NCI-H446 (cell line): ENCODE results near the gene SLC46A1.

Experiments
- DNase-seq, 2 experiments: peaks; one replicate each; lab custom pipeline; 2025; lab: John Stamatoyannopoulos, UW

Gene SLC46A1

GRCh38 chr17:28404007-28404406 is 2.0 kb downstream of the SLC46A1 start:
- DNase-seq: no peak

- DNase-seq: no peak
Measured at GRCh38 chr17:28402844-28403243, 3.2 kb downstream of the SLC46A1 start.

GRCh38 chr17:28402224-28402630 is 3.8 kb downstream of the SLC46A1 start:
- DNase-seq: no peak

GRCh38 chr17:28399808-28400207 is 6.2 kb downstream of the SLC46A1 start:
- DNase-seq: no peak

GRCh38 chr17:28398280-28398981 is 7.6 kb downstream of the SLC46A1 start:
- DNase-seq: peak in 1 of 2 experiments; percentile 34

GRCh38 chr17:28397687-28398279 is 8.2 kb downstream of the SLC46A1 start:
- no peak for DNase-seq

GRCh38 chr17:28397275-28397674 is 8.7 kb downstream of the SLC46A1 start:
- DNase-seq: no peak

GRCh38 chr17:28396635-28397239 is 9.3 kb downstream of the SLC46A1 start:
- no peak for DNase-seq

GRCh38 chr17:28395968-28396367 is 10.0 kb downstream of the SLC46A1 start:
- DNase-seq: no peak

GRCh38 chr17:28395426-28395825 is 10.6 kb downstream of the SLC46A1 start:
- DNase-seq: no peak

GRCh38 chr17:28394337-28395116 is 11.5 kb downstream of the SLC46A1 start:
- DNase-seq: no peak

- DNase-seq: peak in 1 of 2 experiments; percentile 50
Measured at GRCh38 chr17:28392491-28392890, 13.5 kb downstream of the SLC46A1 start.

- no peak for DNase-seq
Measured at GRCh38 chr17:28391401-28391800, 14.6 kb downstream of the SLC46A1 start.

GRCh38 chr17:28390984-28391383 is 15.0 kb downstream of the SLC46A1 start:
- no peak for DNase-seq

GRCh38 chr17:28390563-28390962 is 15.4 kb downstream of the SLC46A1 start:
- no peak for DNase-seq

- DNase-seq: no peak
Measured at GRCh38 chr17:28390141-28390540, 15.9 kb downstream of the SLC46A1 start.

GRCh38 chr17:28388106-28388505 is 17.9 kb downstream of the SLC46A1 start:
- no peak for DNase-seq

GRCh38 chr17:28386391-28386790 is 19.6 kb downstream of the SLC46A1 start:
- no peak for DNase-seq

- DNase-seq: no peak
Measured at GRCh38 chr17:28385406-28385805, 20.6 kb downstream of the SLC46A1 start.

- no peak for DNase-seq
Measured at GRCh38 chr17:28385037-28385400, 21.0 kb downstream of the SLC46A1 start.

GRCh38 chr17:28384281-28385036 is 21.6 kb downstream of the SLC46A1 start:
- DNase-seq: no peak
